Activated gamma-delta T cell treated with anti-CD3 and anti-CD28 coated beads, Interleukin-2, amount 50 U/mL, for 16 hours (primary cell): ENCODE measurements around the gene AHRR.
"Not testable (repeated sequence)": the region's sequence is repeated elsewhere in the genome, so short reads cannot be mapped to it uniquely, and the experiment has no call there.

Source experiments
- DNase-seq: peaks from one replicate; pipeline ENCODE4 v3.0.0-alpha.2; 2020; ENCODE audit warnings: low read depth

Gene AHRR

GRCh38 chr5:475704-476101 is 154.2 kb downstream of the AHRR start:
- DNase-seq, result no peak

- no peak for DNase-seq
Observed at GRCh38 chr5:476102-476813, 154.7 kb downstream of the AHRR start.

- DNase-seq, result no peak
Observed at GRCh38 chr5:476814-477175, 155.3 kb downstream of the AHRR start.

- no peak for DNase-seq
Observed at GRCh38 chr5:477247-477646, 155.7 kb downstream of the AHRR start.

- DNase-seq, result no peak
Observed at GRCh38 chr5:477871-478270, 156.4 kb downstream of the AHRR start.

GRCh38 chr5:478369-478981 is 157.0 kb downstream of the AHRR start:
- no peak for DNase-seq

- DNase-seq, result no peak
Observed at GRCh38 chr5:478982-479535, 157.5 kb downstream of the AHRR start.

- DNase-seq, result no peak
Observed at GRCh38 chr5:479566-480319, 158.2 kb downstream of the AHRR start.

GRCh38 chr5:481347-481746 is 159.8 kb downstream of the AHRR start:
- DNase-seq, result no peak

GRCh38 chr5:482021-482420 is 160.5 kb downstream of the AHRR start:
- DNase-seq, result no peak

GRCh38 chr5:482506-482905 is 161.0 kb downstream of the AHRR start:
- no peak for DNase-seq

GRCh38 chr5:483011-483410 is 161.5 kb downstream of the AHRR start:
- DNase-seq, result no peak

GRCh38 chr5:483434-484140 is 162.1 kb downstream of the AHRR start:
- DNase-seq, result no peak

GRCh38 chr5:484556-484955 is 163.0 kb downstream of the AHRR start:
- no peak for DNase-seq

GRCh38 chr5:485113-485945 is 163.8 kb downstream of the AHRR start:
- DNase-seq, result no peak

GRCh38 chr5:485946-486491 is 164.5 kb downstream of the AHRR start:
- DNase-seq, result no peak

- DNase-seq, result not testable (repeated sequence)
Observed at GRCh38 chr5:486597-486996, 165.1 kb downstream of the AHRR start.
